ENCODE results near the gene CREG2. TPM values are rescaled to one million over a fixed set of nuclear protein-coding genes. Genes with fewer than 3 reads are reported as not detected.

Gene CREG2
- total RNA-seq, 6 experiments from 2014 or later: 0.20 TPM; not detected in 5

DNA sequence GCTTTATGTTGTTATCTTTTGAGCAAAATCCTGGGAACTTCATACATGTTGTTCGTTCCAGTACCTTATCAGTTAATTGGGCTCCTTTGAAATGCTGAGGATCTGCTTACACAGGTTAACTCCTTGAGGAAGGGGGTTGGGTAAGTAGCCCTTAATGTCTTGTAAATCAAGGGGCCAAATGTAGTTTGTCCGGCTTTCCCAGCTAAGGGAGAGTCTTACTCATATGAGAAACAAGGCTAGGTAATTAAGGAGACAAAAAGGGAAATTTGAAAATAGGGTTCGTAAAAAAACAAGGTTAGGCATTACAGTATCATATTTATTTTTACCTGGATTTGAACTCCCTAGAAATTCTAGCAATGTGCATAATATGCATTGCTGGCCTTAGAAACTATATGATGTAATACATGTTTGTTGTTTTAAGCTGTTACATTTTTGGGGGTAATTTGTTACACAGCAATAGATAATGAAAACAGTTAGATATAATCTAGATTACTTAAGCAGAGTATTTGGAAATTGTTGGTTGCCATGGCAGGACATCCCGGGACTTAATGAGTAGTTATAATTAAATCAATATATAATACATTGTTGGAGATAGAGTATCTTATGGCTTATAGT, 47.9 kb downstream of the CREG2 start:
- 89% methylated on average over 4 of the region's 4 CpGs for WGBS (ENCODE audit: insufficient coverage, low coverage, low lambda C conversion rate, missing lambda C conversion rate)

GRCh38 chr2:101337877-101338276, 49.4 kb downstream of the CREG2 start:
- no peaks in the 10 kb centered on the region for H3K27me3 ChIP-seq
- no peak overlapping the region for H3K4me3 ChIP-seq
- no peaks in the 10 kb centered on the region for H3K36me3 ChIP-seq
- ATAC-seq (no peak), DNase-seq (no peak)
- TF ChIP-seq CTCF (IDR thresholded peaks at IDR 0.05) (no peak), POLR2A (IDR thresholded peaks at IDR 0.05) (no peak)
- peaks cover 0 to 10% (median 4%) of the 10 kb centered on the region in 4 donors for H3K4me1 ChIP-seq
- no peaks in the 10 kb centered on the region for H3K9me3 ChIP-seq
- H3K27ac ChIP-seq: no peak overlapping the region
- WGBS (ENCODE audit: insufficient coverage, low coverage, low lambda C conversion rate, missing lambda C conversion rate): 40% methylated on average over 2 of the region's 2 CpGs
- intact Hi-C loops (cut with DNase I): no loop called here

More for the DNA sequence above, 47.9 kb downstream of the CREG2 start:
- Histone ChIP-seq H3K27ac (no peak overlapping the region), H3K4me3 (no peak overlapping the region), H3K36me3 (no peaks in the 10 kb centered on the region), H3K9me3 (no peaks in the 10 kb centered on the region), H3K4me1 (peaks cover 0 to 10% (median 4%) of the 10 kb centered on the region in 4 donors), H3K27me3 (no peaks in the 10 kb centered on the region)
- ATAC-seq (no peak), DNase-seq (no peak)
- TF ChIP-seq CTCF (IDR thresholded peaks at IDR 0.05) (no peak), POLR2A (IDR thresholded peaks at IDR 0.05) (no peak)
- intact Hi-C loops (cut with DNase I): no loop called here

DNA sequence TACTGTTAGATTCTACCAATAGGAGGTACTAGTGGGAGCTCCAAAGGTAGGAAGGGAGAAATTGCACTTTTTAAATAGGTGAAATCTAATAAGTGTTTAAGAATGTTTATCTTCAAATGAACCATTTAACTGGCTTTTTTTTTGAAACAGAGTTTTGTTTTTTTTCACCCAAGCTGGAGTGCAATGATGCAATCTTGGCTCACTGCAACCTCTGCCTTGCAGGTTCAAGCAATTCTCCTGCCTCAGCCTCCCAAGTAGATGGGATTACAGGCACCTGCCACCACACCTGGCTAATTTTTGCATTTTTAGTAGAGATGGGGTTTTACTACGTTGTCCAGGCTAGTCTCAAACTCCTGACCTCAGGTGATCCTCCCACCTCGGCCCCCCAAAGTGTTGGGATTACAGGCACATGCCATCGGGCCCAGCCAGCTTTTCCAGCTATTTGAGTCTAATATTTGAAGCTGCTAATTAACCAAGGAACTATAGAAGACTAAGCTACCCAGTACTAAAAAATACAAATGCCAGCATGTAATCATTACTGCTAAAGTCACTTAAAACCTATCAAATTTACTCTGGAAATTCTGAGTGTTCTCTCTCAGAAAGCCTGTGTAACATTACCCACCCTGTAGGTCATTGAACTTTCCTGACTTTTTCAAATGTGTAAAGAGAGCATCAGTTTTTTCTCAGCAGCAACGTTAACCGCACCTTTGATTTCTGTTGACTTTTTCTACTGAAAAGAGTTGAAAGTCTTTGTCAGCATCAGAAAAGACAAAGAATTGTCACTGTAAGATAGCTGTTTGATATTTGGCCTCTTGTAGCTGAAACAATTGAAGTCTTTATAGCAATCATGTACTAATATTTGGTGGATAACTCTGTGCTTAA, 54.2 kb downstream of the CREG2 start:
- Histone ChIP-seq H3K36me3 (no peaks in the 10 kb centered on the region), H3K27me3 (no peaks in the 10 kb centered on the region), H3K4me1 (no peaks in the 10 kb centered on the region), H3K9me3 (no peaks in the 10 kb centered on the region), H3K4me3 (no peak overlapping the region), H3K27ac (no peak overlapping the region)
- no peak for ATAC-seq
- TF ChIP-seq CTCF (IDR thresholded peaks at IDR 0.05) (no peak), POLR2A (IDR thresholded peaks at IDR 0.05) (no peak)
- intact Hi-C loops (cut with DNase I): no loop called here
- DNase-seq: no peak
- WGBS (ENCODE audit: insufficient coverage, low coverage, low lambda C conversion rate, missing lambda C conversion rate): 59% methylated on average over 5 of the region's 5 CpGs

GRCh38 chr2:101331202-101331601, 56.1 kb downstream of the CREG2 start:
- H3K4me3 ChIP-seq: no peak overlapping the region
- no peak overlapping the region for H3K27ac ChIP-seq
- 88% methylated on average over 2 of the region's 2 CpGs for WGBS (ENCODE audit: insufficient coverage, low coverage, low lambda C conversion rate, missing lambda C conversion rate)
- no peak for DNase-seq
- no peaks in the 10 kb centered on the region for H3K27me3 ChIP-seq
- intact Hi-C loops (cut with DNase I): no loop called here
- TF ChIP-seq CTCF (IDR thresholded peaks at IDR 0.05) (no peak), POLR2A (IDR thresholded peaks at IDR 0.05) (no peak)
- no peak for ATAC-seq
- H3K4me1 ChIP-seq: no peaks in the 10 kb centered on the region
- no peaks in the 10 kb centered on the region for H3K36me3 ChIP-seq
- H3K9me3 ChIP-seq: no peaks in the 10 kb centered on the region
